ENCODE results near the gene RTN4.
"Not testable (repeated sequence)": the region's sequence is repeated elsewhere in the genome, so short reads cannot be mapped to it uniquely, and the experiment has no call there.

Gene RTN4

GRCh38 chr2:55009277-55010060 is 40.8 kb downstream of the RTN4 start:
- DNase-seq (ENCODE audit: low read depth in 2 of 2) = no peak

GRCh38 chr2:55006306-55006705 is 43.9 kb downstream of the RTN4 start:
- DNase-seq (ENCODE audit: low read depth in 2 of 2) = no peak

- DNase-seq (ENCODE audit: low read depth in 2 of 2) = no peak
These were observed 46.3 kb downstream of the RTN4 start for GRCh38 chr2:55003706-55004639.

- no peak for DNase-seq (ENCODE audit: low read depth in 2 of 2)
These were observed 48.5 kb downstream of the RTN4 start for GRCh38 chr2:55001716-55002115.

GRCh38 chr2:55000341-55000740 is 49.9 kb downstream of the RTN4 start:
- no peak for DNase-seq (ENCODE audit: low read depth in 2 of 2)

GRCh38 chr2:54999182-54999581 is 51.1 kb downstream of the RTN4 start:
- no peak for DNase-seq (ENCODE audit: low read depth in 2 of 2)

GRCh38 chr2:54997826-54998225 is 52.4 kb downstream of the RTN4 start:
- DNase-seq (ENCODE audit: low read depth in 2 of 2) = no peak

GRCh38 chr2:54995553-54995952 is 54.7 kb downstream of the RTN4 start:
- DNase-seq (ENCODE audit: low read depth in 2 of 2) = no peak

GRCh38 chr2:54990694-54991093 is 59.6 kb downstream of the RTN4 start:
- not testable (repeated sequence) for DNase-seq (ENCODE audit: low read depth in 2 of 2)

- no peak for DNase-seq (ENCODE audit: low read depth in 2 of 2)
These were observed 61.6 kb downstream of the RTN4 start for GRCh38 chr2:54988612-54989011.

- DNase-seq (ENCODE audit: low read depth in 2 of 2) = no peak
These were observed 64.0 kb downstream of the RTN4 start for GRCh38 chr2:54986264-54986663.

- DNase-seq (ENCODE audit: low read depth in 2 of 2) = no peak
These were observed 65.8 kb downstream of the RTN4 start for GRCh38 chr2:54984476-54984875.

- DNase-seq (ENCODE audit: low read depth in 2 of 2) = no peak
These were observed 66.7 kb downstream of the RTN4 start for GRCh38 chr2:54983345-54984220.

- no peak for DNase-seq (ENCODE audit: low read depth in 2 of 2)
These were observed 68.9 kb downstream of the RTN4 start for GRCh38 chr2:54981385-54981784.

- no peak for DNase-seq (ENCODE audit: low read depth in 2 of 2)
These were observed 70.8 kb downstream of the RTN4 start for GRCh38 chr2:54979321-54980044.

- no peak for DNase-seq (ENCODE audit: low read depth in 2 of 2)
These were observed 73.1 kb downstream of the RTN4 start for GRCh38 chr2:54977149-54977548.

GRCh38 chr2:54975598-54976492 is 74.4 kb downstream of the RTN4 start:
- no peak for DNase-seq (ENCODE audit: low read depth in 2 of 2)

- DNase-seq (ENCODE audit: low read depth in 2 of 2) = no peak
These were observed 75.1 kb downstream of the RTN4 start for GRCh38 chr2:54975175-54975574.

- no peak for DNase-seq (ENCODE audit: low read depth in 2 of 2)
These were observed 80.3 kb downstream of the RTN4 start for GRCh38 chr2:54969940-54970338.

- DNase-seq (ENCODE audit: low read depth in 2 of 2) = no peak
These were observed 80.8 kb downstream of the RTN4 start for GRCh38 chr2:54969295-54969939.

All from activated CD4-positive, alpha-beta T cell treated with anti-CD3 and anti-CD28 coated beads for 24 hours (primary cell).